ENCODE data around the gene GPN2.

Gene GPN2

GRCh38 chr1:26889551-26890466, at the start of gene GPN2:
Gene GPN2 (minus strand): TSS chr1:26890283. CDS start chr1:26890096, 187 bp downstream.
- peak; percentile 89 for DNase-seq (ENCODE audit: low spot score)

- no peak for DNase-seq (ENCODE audit: low spot score)
Measured at GRCh38 chr1:26938659-26939025, 48.6 kb upstream of the GPN2 start.

GRCh38 chr1:26938004-26938658, 48.0 kb upstream of the GPN2 start:
- DNase-seq (ENCODE audit: low spot score): no peak

GRCh38 chr1:26936823-26937222, 46.7 kb upstream of the GPN2 start:
- no peak for DNase-seq (ENCODE audit: low spot score)

GRCh38 chr1:26932531-26932930, 42.4 kb upstream of the GPN2 start:
- DNase-seq (ENCODE audit: low spot score): no peak

GRCh38 chr1:26923711-26924110, 33.6 kb upstream of the GPN2 start:
- DNase-seq (ENCODE audit: low spot score): no peak

- DNase-seq (ENCODE audit: low spot score): no peak
Measured at GRCh38 chr1:26922901-26923300, 32.8 kb upstream of the GPN2 start.

GRCh38 chr1:26922431-26922729, 32.3 kb upstream of the GPN2 start:
- no peak for DNase-seq (ENCODE audit: low spot score)

GRCh38 chr1:26921540-26922430, 31.7 kb upstream of the GPN2 start, which contains the start of gene NUDC:
Gene NUDC (plus strand): TSS chr1:26921743. CDS start chr1:26921849, 106 bp downstream.
- DNase-seq (ENCODE audit: low spot score): peak; percentile 97

GRCh38 chr1:26921126-26921539, 31.1 kb upstream of the GPN2 start:
- no peak for DNase-seq (ENCODE audit: low spot score)

GRCh38 chr1:26915204-26915842, 25.2 kb upstream of the GPN2 start:
- no peak for DNase-seq (ENCODE audit: low spot score)

- no peak for DNase-seq (ENCODE audit: low spot score)
Measured at GRCh38 chr1:26913754-26914619, 23.9 kb upstream of the GPN2 start, which contains the start of gene NR0B2. Gene NR0B2 (minus strand): TSS chr1:26913975. CDS start chr1:26913940, 35 bp downstream.

GRCh38 chr1:26913389-26913753, 23.3 kb upstream of the GPN2 start:
- DNase-seq (ENCODE audit: low spot score): no peak

- DNase-seq (ENCODE audit: low spot score): no peak
Measured at GRCh38 chr1:26912147-26912490, 22.0 kb upstream of the GPN2 start.

GRCh38 chr1:26911399-26912146, 21.5 kb upstream of the GPN2 start:
- no peak for DNase-seq (ENCODE audit: low spot score)

GRCh38 chr1:26910343-26911160, 20.5 kb upstream of the GPN2 start:
- no peak for DNase-seq (ENCODE audit: low spot score)

GRCh38 chr1:26909951-26910342, 19.9 kb upstream of the GPN2 start:
- no peak for DNase-seq (ENCODE audit: low spot score)

- peak; percentile 86 for DNase-seq (ENCODE audit: low spot score)
Measured at GRCh38 chr1:26907071-26907917, 17.2 kb upstream of the GPN2 start.
